HG02852 (cell line): ENCODE results near the gene HPX.
"Not testable (repeated sequence)": the region's sequence is repeated elsewhere in the genome, so short reads cannot be mapped to it uniquely, and the experiment has no call there.

Experiments
- ATAC-seq: cut with Tn5 transposase; IDR thresholded peaks from one replicate; pipeline ENCODE4 v1.9.1; 2021; ENCODE audit warnings: mild to moderate bottlenecking, moderate library complexity; ENCODE audit not compliant: unreplicated experiment

The HPX gene

GRCh38 chr11:6393989-6394670 is 46.7 kb downstream of the HPX start:
- ATAC-seq: no peak

GRCh38 chr11:6392251-6392650 is 48.5 kb downstream of the HPX start:
- not testable (repeated sequence) for ATAC-seq

DNA sequence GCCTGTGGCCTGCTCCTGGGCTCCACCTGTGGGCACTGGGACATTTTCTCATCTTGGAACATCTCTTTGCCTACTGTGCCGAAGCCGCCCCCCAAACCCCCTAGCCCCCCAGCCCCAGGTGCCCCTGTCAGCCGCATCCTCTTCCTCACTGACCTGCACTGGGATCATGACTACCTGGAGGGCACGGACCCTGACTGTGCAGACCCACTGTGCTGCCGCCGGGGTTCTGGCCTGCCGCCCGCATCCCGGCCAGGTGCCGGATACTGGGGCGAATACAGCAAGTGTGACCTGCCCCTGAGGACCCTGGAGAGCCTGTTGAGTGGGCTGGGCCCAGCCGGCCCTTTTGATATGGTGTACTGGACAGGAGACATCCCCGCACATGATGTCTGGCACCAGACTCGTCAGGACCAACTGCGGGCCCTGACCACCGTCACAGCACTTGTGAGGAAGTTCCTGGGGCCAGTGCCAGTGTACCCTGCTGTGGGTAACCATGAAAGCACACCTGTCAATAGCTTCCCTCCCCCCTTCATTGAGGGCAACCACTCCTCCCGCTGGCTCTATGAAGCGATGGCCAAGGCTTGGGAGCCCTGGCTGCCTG is 49.2 kb downstream of the HPX start:
- ATAC-seq: no peak

DNA sequence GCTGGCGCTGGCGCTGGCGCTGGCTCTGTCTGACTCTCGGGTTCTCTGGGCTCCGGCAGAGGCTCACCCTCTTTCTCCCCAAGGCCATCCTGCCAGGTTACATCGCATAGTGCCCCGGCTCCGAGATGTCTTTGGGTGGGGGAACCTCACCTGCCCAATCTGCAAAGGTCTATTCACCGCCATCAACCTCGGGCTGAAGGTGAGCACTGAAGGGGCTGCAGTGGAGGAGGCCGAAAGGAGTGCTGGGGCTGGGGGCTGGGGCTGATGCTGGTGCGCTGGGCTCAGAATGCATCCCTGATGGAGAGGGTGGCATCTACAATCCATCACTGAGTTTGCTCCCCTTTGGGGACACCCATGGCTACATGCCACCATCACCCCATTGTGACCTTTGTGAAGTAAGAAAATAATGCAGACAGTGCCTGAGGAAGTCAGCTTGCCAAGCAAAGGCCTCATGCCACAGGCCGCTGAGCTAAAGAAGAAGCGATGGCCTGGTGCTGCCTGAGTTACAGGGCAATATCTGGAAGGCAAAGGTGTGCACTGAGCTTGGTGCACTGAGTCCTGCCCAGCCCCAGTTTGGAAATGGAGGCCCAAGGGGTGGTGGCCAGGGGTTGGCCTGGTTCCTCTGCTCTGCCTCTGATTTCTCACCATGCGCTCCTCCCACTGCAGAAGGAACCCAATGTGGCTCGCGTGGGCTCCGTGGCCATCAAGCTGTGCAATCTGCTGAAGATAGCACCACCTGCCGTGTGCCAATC is 49.9 kb downstream of the HPX start:
- ATAC-seq: no peak

- peak; percentile 96 for ATAC-seq
These were observed 50.7 kb downstream of the HPX start, which contains the start of gene SMPD1 for GRCh38 chr11:6389905-6390717. Gene SMPD1 (plus strand): TSS chr11:6390474. CDS start chr11:6390599, 125 bp downstream.

GRCh38 chr11:6388748-6389147 is 52.0 kb downstream of the HPX start:
- no peak for ATAC-seq

DNA sequence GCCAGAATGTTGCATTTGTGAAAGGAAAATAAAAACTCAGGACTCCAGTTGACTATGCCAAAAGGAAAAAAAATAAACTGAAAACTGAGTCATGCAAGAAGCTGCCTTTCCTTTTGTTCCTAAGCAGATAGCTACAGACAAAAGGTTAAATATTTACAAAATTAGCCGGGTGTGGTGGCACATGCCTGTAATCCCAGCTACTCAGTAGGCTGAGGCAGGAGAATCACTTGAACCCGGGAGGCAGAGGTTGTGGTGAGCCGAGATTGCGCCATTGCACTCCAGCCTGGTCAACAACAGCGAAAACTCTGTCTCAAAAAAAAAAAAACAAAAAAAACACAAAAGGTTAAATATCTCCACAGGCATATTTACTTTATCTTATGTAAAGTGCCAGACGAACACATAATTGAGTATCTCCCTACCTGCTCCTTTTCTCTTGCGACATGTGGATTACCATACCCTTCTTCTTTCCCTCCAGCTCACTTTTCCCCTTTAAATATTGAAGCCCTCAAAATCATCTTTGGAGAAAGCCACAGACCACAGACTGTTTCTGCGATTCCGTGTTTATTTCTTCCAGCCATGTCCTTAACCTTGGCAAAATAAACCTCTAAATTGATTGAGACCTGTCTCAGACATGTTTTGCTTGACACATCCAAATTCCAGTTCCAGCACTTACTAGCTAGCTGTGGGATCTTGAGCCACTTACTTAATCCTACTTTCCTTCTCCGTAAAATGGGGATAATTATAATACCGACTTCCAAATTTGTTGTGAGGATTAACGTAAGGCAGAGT is 52.8 kb downstream of the HPX start:
- no peak for ATAC-seq

- no peak for ATAC-seq
These were observed 55.6 kb downstream of the HPX start for GRCh38 chr11:6385046-6385777.
